IMR-90 (cell line): ENCODE results near the gene OSBPL1A. TPM values are rescaled to one million over a fixed set of nuclear protein-coding genes. Genes with fewer than 3 reads are reported as not detected.

Experiments used
- ATAC-seq: fragments of 200-7000 bp; cut with Tn5 transposase; 2 replicates; pipeline ENCODE4 v1.9.1; 2020; ENCODE audit warnings: low read depth, mild to moderate bottlenecking, moderate library complexity
- BruUV-seq: library from RNA; stranded (reverse); fragments of 400-500 nt; replicated peaks from 2 replicates; lab custom pipeline; 2021; lab: Mats Ljungman, UMichigan
- CTCF ChIA-PET: fragments of 300-600 bp; formaldehyde crosslinking; extraction: SDS; loops from one replicate; lab custom pipeline; 2021; ENCODE audit warnings: antibody characterized with exemption; lab: Yijun Ruan, JAX
- POLR2A ChIA-PET: fragments of 300-600 bp; sonication (Branson Sonifier 250); formaldehyde crosslinking; loops from one replicate; lab custom pipeline; 2022; ENCODE audit warnings: antibody characterized with exemption; ENCODE audit not compliant: unreplicated experiment; lab: Charles Lee
- DNase-seq: peaks from one replicate; pipeline ENCODE4 v3.0.0; 2013
- H2AFZ ChIP-seq: replicated peaks from 2 replicates; pipeline ENCODE3; 2013; ENCODE audit warnings: low read length, mild to moderate bottlenecking; ENCODE audit not compliant: poor library complexity
- H2AK5ac ChIP-seq: 2 replicates; pipeline ENCODE4 v1.6.1; 2013; ENCODE audit warnings: low read depth, low read length, inconsistent platforms
- H2AK9ac ChIP-seq: replicated peaks from 2 replicates; pipeline ENCODE3; 2013; ENCODE audit warnings: mild to moderate bottlenecking, low read depth, low read length, moderate library complexity; ENCODE audit not compliant: poor library complexity
- H2BK120ac ChIP-seq: 2 replicates; pipeline ENCODE4 v1.6.1; 2013; ENCODE audit warnings: low read depth, low read length, inconsistent platforms
- H2BK15ac ChIP-seq: 3 replicates; pipeline ENCODE4 v1.6.1; 2013; ENCODE audit warnings: low read depth, low read length, inconsistent platforms
- H2BK20ac ChIP-seq: 2 replicates; pipeline ENCODE4 v1.6.1; 2013; ENCODE audit warnings: low read depth, mild to moderate bottlenecking, inconsistent platforms, low read length, moderate library complexity
- H2BK5ac ChIP-seq: 2 replicates; pipeline ENCODE4 v1.6.1; 2013; ENCODE audit warnings: mild to moderate bottlenecking, low read depth, low read length, inconsistent platforms; ENCODE audit not compliant: poor library complexity, severe bottlenecking
- H3K14ac ChIP-seq: replicated peaks from 2 replicates; pipeline ENCODE4 v1.6.1; 2013; ENCODE audit warnings: low read depth, low read length, inconsistent platforms
- H3K18ac ChIP-seq: 2 replicates; pipeline ENCODE4 v1.6.1; 2013; ENCODE audit warnings: low read depth, low read length, control low read depth
- H3K23ac ChIP-seq: 2 replicates; pipeline ENCODE4 v1.6.1; 2013; ENCODE audit warnings: low read depth, low read length, inconsistent platforms
- H3K27ac ChIP-seq: 2 replicates; pipeline ENCODE4 v1.5.1; 2013; ENCODE audit warnings: mild to moderate bottlenecking, control low read depth, low read length; ENCODE audit not compliant: insufficient read depth
- H3K27me3 ChIP-seq: 2 replicates; pipeline ENCODE4 v1.6.1; 2013; ENCODE audit warnings: low read length; ENCODE audit not compliant: control insufficient read depth, insufficient read depth
- H3K36me3 ChIP-seq: 2 replicates; pipeline ENCODE4 v1.6.1; 2013; ENCODE audit warnings: low read length, mixed read lengths; ENCODE audit not compliant: control insufficient read depth, insufficient read depth
- H3K4ac ChIP-seq: 2 replicates; pipeline ENCODE4 v1.6.1; 2013; ENCODE audit warnings: low read depth, low read length, inconsistent platforms
- H3K4me1 ChIP-seq: 2 replicates; pipeline ENCODE4 v1.6.1; 2013; ENCODE audit warnings: low read length, mixed read lengths; ENCODE audit not compliant: control insufficient read depth, insufficient read depth
- H3K4me2 ChIP-seq: 2 replicates; pipeline ENCODE4 v1.6.1; 2013; ENCODE audit warnings: low read depth, mild to moderate bottlenecking, control low read depth, low read length, moderate library complexity
- H3K4me3 ChIP-seq: 2 replicates; pipeline ENCODE4 v1.5.1; 2013; ENCODE audit warnings: low read depth, mild to moderate bottlenecking, control low read depth, low read length, moderate library complexity; ENCODE audit not compliant: insufficient read depth
- H3K56ac ChIP-seq: 2 replicates; pipeline ENCODE4 v1.6.1; 2013; ENCODE audit warnings: low read length, inconsistent platforms; ENCODE audit not compliant: insufficient read depth; ENCODE audit errors: extremely low read depth
- H3K79me1 ChIP-seq, 2 experiments: 2 replicates each; pipeline ENCODE4 v1.6.1; 2013; ENCODE audit warnings: low read length in 2 of 2, inconsistent platforms in 1 of 2, low read depth in 1 of 2
- H3K9ac ChIP-seq: 2 replicates; pipeline ENCODE4 v1.6.1; 2013; ENCODE audit warnings: low read depth, low read length, control low read depth
- H3K9me1 ChIP-seq: 2 replicates; pipeline ENCODE4 v1.6.1; 2013; ENCODE audit warnings: low read length, inconsistent platforms; ENCODE audit not compliant: insufficient read depth
- H3K9me3 ChIP-seq: 2 replicates; pipeline ENCODE4 v1.6.1; 2013; ENCODE audit warnings: low read length; ENCODE audit not compliant: control insufficient read depth, insufficient read depth
- H4K20me1 ChIP-seq: 2 replicates; pipeline ENCODE4 v1.6.1; 2013; ENCODE audit warnings: low read length, inconsistent platforms; ENCODE audit not compliant: insufficient read depth
- H4K5ac ChIP-seq: 2 replicates; pipeline ENCODE4 v1.6.1; 2013; ENCODE audit warnings: mild to moderate bottlenecking, low read depth, low read length, control low read depth
- H4K8ac ChIP-seq, 2 experiments: 2 replicates each; pipeline ENCODE4 v1.6.1; 2013; ENCODE audit warnings: low read depth in 2 of 2, low read length in 2 of 2, control low read depth in 1 of 2, inconsistent platforms in 1 of 2
- H4K91ac ChIP-seq: 2 replicates; pipeline ENCODE4 v1.6.1; 2013; ENCODE audit warnings: low read depth, low read length, inconsistent platforms; ENCODE audit not compliant: insufficient read depth
- CEBPB ChIP-seq: IDR thresholded peaks from 2 replicates; pipeline ENCODE4 v1.6.1; 2012; ENCODE audit warnings: low read depth, low read length, improper control_type of control experiment
- RCOR1 ChIP-seq: IDR thresholded peaks from 2 replicates; pipeline ENCODE4 v1.6.1; 2012; ENCODE audit warnings: mild to moderate bottlenecking, low read length, improper control_type of control experiment; ENCODE audit not compliant: insufficient replicate concordance
- RFX5 ChIP-seq: IDR thresholded peaks from 2 replicates; pipeline ENCODE4 v1.8.0; 2012; ENCODE audit warnings: low read depth, mild to moderate bottlenecking, low read length, moderate library complexity
- WGBS, 2 experiments: methylation state at CpG; one replicate each; pipeline versions ENCODE4 v1.1.5 to v1.1.7; 2013; ENCODE audit warnings: missing lambda C conversion rate in 2 of 2; ENCODE audit not compliant: insufficient read length in 1 of 2; ENCODE audit errors: extremely low coverage in 2 of 2; 5-methylcytosine and 5-hydroxymethylcytosine counted together
- dilution Hi-C: fragments of 300-500 bp; cut with HindIII; formaldehyde crosslinking; loops from one replicate; pipeline ENCODE4 v1.14.3; 2018; ENCODE audit warnings: low sequenced_read_pairs; ENCODE audit not compliant: unreplicated experiment
- in situ Hi-C: fragments of 300-500 bp; cut with MboI; formaldehyde crosslinking; loops from 3 replicates; pipeline ENCODE4 v1.14.3; 2019; ENCODE audit warnings: low sequenced_read_pairs, inconsistent platforms, mixed read lengths
- intact Hi-C: fragments of 100-400 bp; cut with micrococcal nuclease; formaldehyde crosslinking; loops from 2 replicates; pipeline ENCODE4 v1.10.0; 2022
- polyA plus RNA-seq, 3 experiments: library from polyadenylated mRNA; depleted of rRNA; stranded (reverse); fragments of >200 nt; gene quantifications; 2 replicates each; pipeline ENCODE4 v1.2.3, GENCODE V29; 2012; ENCODE audit warnings: low replicate concordance in 1 of 3
- total RNA-seq: library from RNA; depleted of rRNA; stranded (reverse); fragments of >200 nt; gene quantifications from 2 replicates; pipeline ENCODE4 v1.2.3, GENCODE V29; 2012

OSBPL1A gene
- total and polyA plus RNA-seq, 2 of the 4 experiments (the other 2 are of a cell fraction): 29.4 to 70.4 TPM

- CTCF ChIA-PET: interaction anchor here (1.3 to 1.6 kb wide), 2 partner anchors 12 to 26 kb away, joined by 3 to 4 read pairs; no protein-coding TSS in a partner anchor
Observed at GRCh38 chr18:24189007-24189528, 208.6 kb downstream of the OSBPL1A start.

More at GRCh38 chr18:24189007-24189528, 208.6 kb downstream of the OSBPL1A start:
- no peak overlapping the region for H3K23ac ChIP-seq
- H4K91ac ChIP-seq: no peak overlapping the region
- POLR2A ChIA-PET: interaction anchor here (0.6 kb wide), 1 partner anchor 209 kb away, joined by 10 read pairs; the partner anchor contains the start of gene OSBPL1A
- peak; percentile 70 for DNase-seq
- peak overlapping the region; percentile 21; the same call in 1 of the 2 replicates for H2AK5ac ChIP-seq
- no peak overlapping the region for H2AFZ ChIP-seq
- in situ Hi-C loops (no loop called here), intact Hi-C loops (no loop called here), dilution Hi-C loops (no loop called here)
- no peak overlapping the region for H2BK15ac ChIP-seq
- H3K9me3 ChIP-seq: no peaks in the 10 kb centered on the region
- H3K4me3 ChIP-seq: no peak overlapping the region
- no peak overlapping the region for H2BK5ac ChIP-seq
- peaks cover 6% of the 10 kb centered on the region for H3K4me1 ChIP-seq
- 0 out of 4 replicates have a peak, but pooled peaks cover 0 to 11% of the 10 kb centered on the region in 2 experiments for H3K79me1 ChIP-seq
- H3K36me3 ChIP-seq: no peaks in the 10 kb centered on the region
- H3K27ac ChIP-seq: no peak overlapping the region
- no peak overlapping the region for H2AK9ac ChIP-seq
- H3K9ac ChIP-seq: no peak overlapping the region
- H3K27me3 ChIP-seq: no peaks in the 10 kb centered on the region
- peak; percentile 85 for ATAC-seq
- H3K4me2 ChIP-seq: no peak overlapping the region
- H3K18ac ChIP-seq: no peak overlapping the region
- H2BK20ac ChIP-seq: no peak overlapping the region
- no peak overlapping the region for H3K14ac ChIP-seq
- H4K20me1 ChIP-seq: no peaks in the 10 kb centered on the region
- no peak overlapping the region for H4K8ac ChIP-seq
- H4K5ac ChIP-seq: no peak overlapping the region
- H3K56ac ChIP-seq: no peak overlapping the region
- H2BK120ac ChIP-seq: no peak overlapping the region
- no peak for TF ChIP-seq RCOR1
- no peak for TF ChIP-seq CEBPB
- peak; percentile 94 for TF ChIP-seq RFX5
- no peak overlapping the region for H3K4ac ChIP-seq
- peaks cover 3% of the 10 kb centered on the region for H3K9me1 ChIP-seq
- WGBS, 2 experiments: 76% methylated on average over 6 of the region's 6 CpGs; no CpG with 5 or more reads in 1 of the 2 experiments
- no TSS peak for BruUV-seq
